ENCODE measurements around the gene IMMP2L. TPM values are rescaled to one million over a fixed set of nuclear protein-coding genes. Genes with fewer than 3 reads are reported as not detected.
"Not testable (repeated sequence)": the region's sequence is repeated elsewhere in the genome, so short reads cannot be mapped to it uniquely, and the experiment has no call there.

IMMP2L gene
- polyA plus RNA-seq, 1 donor, result 21.0 TPM

- no peaks in the 10 kb centered on the region for H3K4me1 ChIP-seq (ENCODE audit: control insufficient read depth, insufficient read depth, low read length)
- H3K9me3 ChIP-seq (ENCODE audit: control insufficient read depth, low read depth, low read length), result no peaks in the 10 kb centered on the region
- H3K27me3 ChIP-seq (ENCODE audit: control insufficient read depth, insufficient read depth, low read length), result no peaks in the 10 kb centered on the region
- H3K27ac ChIP-seq (ENCODE audit: low read length), result no peak overlapping the region
- no peaks in the 10 kb centered on the region for H3K36me3 ChIP-seq (ENCODE audit: control insufficient read depth, insufficient read depth, low read length)
- H3K4me3 ChIP-seq (ENCODE audit: low read length), result no peak overlapping the region
- DNase-seq, result no peak
Observed at GRCh38 chr7:111324228-111324627, 238.1 kb downstream of the IMMP2L start.

- WGBS (ENCODE audit: insufficient coverage, low lambda C conversion rate), result 100% methylated on average over 1 of the region's 3 CpGs
- not testable (repeated sequence) for H3K27me3 ChIP-seq (ENCODE audit: control insufficient read depth, insufficient read depth, low read length); H3K4me3 ChIP-seq (ENCODE audit: low read length); H3K9me3 ChIP-seq (ENCODE audit: control insufficient read depth, low read depth, low read length); H3K4me1 ChIP-seq (ENCODE audit: control insufficient read depth, insufficient read depth, low read length); H3K36me3 ChIP-seq (ENCODE audit: control insufficient read depth, insufficient read depth, low read length); DNase-seq; H3K27ac ChIP-seq (ENCODE audit: low read length)
Observed at GRCh38 chr7:111323670-111324069, 238.6 kb downstream of the IMMP2L start.

- no peak for DNase-seq
- Histone ChIP-seq H3K4me1 (ENCODE audit: control insufficient read depth, insufficient read depth, low read length) (no peaks in the 10 kb centered on the region), H3K9me3 (ENCODE audit: control insufficient read depth, low read depth, low read length) (no peaks in the 10 kb centered on the region), H3K27me3 (ENCODE audit: control insufficient read depth, insufficient read depth, low read length) (no peaks in the 10 kb centered on the region), H3K4me3 (ENCODE audit: low read length) (no peak overlapping the region), H3K36me3 (ENCODE audit: control insufficient read depth, insufficient read depth, low read length) (no peaks in the 10 kb centered on the region), H3K27ac (ENCODE audit: low read length) (no peak overlapping the region)
Observed at GRCh38 chr7:111320133-111320532, 242.2 kb downstream of the IMMP2L start.

GRCh38 chr7:111312966-111313365, 249.3 kb downstream of the IMMP2L start:
- H3K4me3 ChIP-seq (ENCODE audit: low read length), result no peak overlapping the region
- no peaks in the 10 kb centered on the region for H3K27me3 ChIP-seq (ENCODE audit: control insufficient read depth, insufficient read depth, low read length)
- H3K36me3 ChIP-seq (ENCODE audit: control insufficient read depth, insufficient read depth, low read length), result no peaks in the 10 kb centered on the region
- DNase-seq, result peak; percentile 4 to 17
- H3K4me1 ChIP-seq (ENCODE audit: control insufficient read depth, insufficient read depth, low read length), result no peaks in the 10 kb centered on the region
- no peaks in the 10 kb centered on the region for H3K9me3 ChIP-seq (ENCODE audit: control insufficient read depth, low read depth, low read length)
- H3K27ac ChIP-seq (ENCODE audit: low read length), result no peak overlapping the region

- Histone ChIP-seq H3K9me3 (ENCODE audit: control insufficient read depth, low read depth, low read length) (no peaks in the 10 kb centered on the region), H3K36me3 (ENCODE audit: control insufficient read depth, insufficient read depth, low read length) (no peaks in the 10 kb centered on the region), H3K4me3 (ENCODE audit: low read length) (no peak overlapping the region), H3K4me1 (ENCODE audit: control insufficient read depth, insufficient read depth, low read length) (no peaks in the 10 kb centered on the region), H3K27me3 (ENCODE audit: control insufficient read depth, insufficient read depth, low read length) (no peaks in the 10 kb centered on the region), H3K27ac (ENCODE audit: low read length) (no peak overlapping the region)
- WGBS (ENCODE audit: insufficient coverage, low lambda C conversion rate), result 100% methylated on average over 1 of the region's 1 CpG
- no peak for DNase-seq
Observed at GRCh38 chr7:111308691-111309090, 253.6 kb downstream of the IMMP2L start.

GRCh38 chr7:111301891-111302290, 260.4 kb downstream of the IMMP2L start:
- Histone ChIP-seq H3K36me3 (ENCODE audit: control insufficient read depth, insufficient read depth, low read length) (no peaks in the 10 kb centered on the region), H3K27me3 (ENCODE audit: control insufficient read depth, insufficient read depth, low read length) (no peaks in the 10 kb centered on the region), H3K4me1 (ENCODE audit: control insufficient read depth, insufficient read depth, low read length) (no peaks in the 10 kb centered on the region), H3K27ac (ENCODE audit: low read length) (no peak overlapping the region), H3K4me3 (ENCODE audit: low read length) (no peak overlapping the region), H3K9me3 (ENCODE audit: control insufficient read depth, low read depth, low read length) (no peaks in the 10 kb centered on the region)
- DNase-seq, result no peak
- no CpG with 5 or more reads among the region's 1 CpG for WGBS (ENCODE audit: insufficient coverage, low lambda C conversion rate)

- DNase-seq, result no peak
- Histone ChIP-seq H3K9me3 (ENCODE audit: control insufficient read depth, low read depth, low read length) (no peaks in the 10 kb centered on the region), H3K36me3 (ENCODE audit: control insufficient read depth, insufficient read depth, low read length) (no peaks in the 10 kb centered on the region), H3K27ac (ENCODE audit: low read length) (no peak overlapping the region), H3K4me3 (ENCODE audit: low read length) (no peak overlapping the region), H3K4me1 (ENCODE audit: control insufficient read depth, insufficient read depth, low read length) (no peaks in the 10 kb centered on the region), H3K27me3 (ENCODE audit: control insufficient read depth, insufficient read depth, low read length) (no peaks in the 10 kb centered on the region)
- 90% methylated on average over 2 of the region's 4 CpGs for WGBS (ENCODE audit: insufficient coverage, low lambda C conversion rate)
Observed at GRCh38 chr7:111294494-111294893, 267.8 kb downstream of the IMMP2L start.

GRCh38 chr7:111292026-111292470, 270.2 kb downstream of the IMMP2L start:
- H3K9me3 ChIP-seq (ENCODE audit: control insufficient read depth, low read depth, low read length), result no peaks in the 10 kb centered on the region
- no peak for DNase-seq
- H3K4me1 ChIP-seq (ENCODE audit: control insufficient read depth, insufficient read depth, low read length), result no peaks in the 10 kb centered on the region
- H3K27ac ChIP-seq (ENCODE audit: low read length), result no peak overlapping the region
- H3K4me3 ChIP-seq (ENCODE audit: low read length), result no peak overlapping the region
- H3K36me3 ChIP-seq (ENCODE audit: control insufficient read depth, insufficient read depth, low read length), result no peaks in the 10 kb centered on the region
- 71% methylated on average over 1 of the region's 1 CpG for WGBS (ENCODE audit: insufficient coverage, low lambda C conversion rate)
- no peaks in the 10 kb centered on the region for H3K27me3 ChIP-seq (ENCODE audit: control insufficient read depth, insufficient read depth, low read length)

- no peak overlapping the region for H3K27ac ChIP-seq (ENCODE audit: low read length)
- no CpG with 5 or more reads among the region's 1 CpG for WGBS (ENCODE audit: insufficient coverage, low lambda C conversion rate)
- no peaks in the 10 kb centered on the region for H3K36me3 ChIP-seq (ENCODE audit: control insufficient read depth, insufficient read depth, low read length)
- H3K27me3 ChIP-seq (ENCODE audit: control insufficient read depth, insufficient read depth, low read length), result no peaks in the 10 kb centered on the region
- H3K4me3 ChIP-seq (ENCODE audit: low read length), result no peak overlapping the region
- H3K9me3 ChIP-seq (ENCODE audit: control insufficient read depth, low read depth, low read length), result no peaks in the 10 kb centered on the region
- no peak for DNase-seq
- no peaks in the 10 kb centered on the region for H3K4me1 ChIP-seq (ENCODE audit: control insufficient read depth, insufficient read depth, low read length)
Observed at GRCh38 chr7:111290982-111291381, 271.3 kb downstream of the IMMP2L start.

GRCh38 chr7:111290419-111290818, 271.9 kb downstream of the IMMP2L start:
- Histone ChIP-seq H3K4me1 (ENCODE audit: control insufficient read depth, insufficient read depth, low read length) (no peaks in the 10 kb centered on the region), H3K4me3 (ENCODE audit: low read length) (no peak overlapping the region), H3K36me3 (ENCODE audit: control insufficient read depth, insufficient read depth, low read length) (no peaks in the 10 kb centered on the region), H3K9me3 (ENCODE audit: control insufficient read depth, low read depth, low read length) (no peaks in the 10 kb centered on the region), H3K27me3 (ENCODE audit: control insufficient read depth, insufficient read depth, low read length) (no peaks in the 10 kb centered on the region), H3K27ac (ENCODE audit: low read length) (no peak overlapping the region)
- DNase-seq, result no peak
- 88% methylated on average over 1 of the region's 1 CpG for WGBS (ENCODE audit: insufficient coverage, low lambda C conversion rate)

GRCh38 chr7:111288441-111288840, 273.9 kb downstream of the IMMP2L start:
- DNase-seq; H3K36me3 ChIP-seq (ENCODE audit: control insufficient read depth, insufficient read depth, low read length); H3K4me3 ChIP-seq (ENCODE audit: low read length); H3K9me3 ChIP-seq (ENCODE audit: control insufficient read depth, low read depth, low read length); H3K27me3 ChIP-seq (ENCODE audit: control insufficient read depth, insufficient read depth, low read length); H3K27ac ChIP-seq (ENCODE audit: low read length); H3K4me1 ChIP-seq (ENCODE audit: control insufficient read depth, insufficient read depth, low read length): not testable (repeated sequence)
- 100% methylated on average over 2 of the region's 3 CpGs for WGBS (ENCODE audit: insufficient coverage, low lambda C conversion rate)
